Peyer's patch (tissue), 4 donors: Measurements from ENCODE around the gene CCDC9B. TPM values are rescaled to one million over a fixed set of nuclear protein-coding genes. Genes with fewer than 3 reads are reported as not detected.

Experiments used
- DNase-seq, 3 donors: peaks; one replicate each; pipeline ENCODE4 v3.0.0-alpha.2; 2017 to 2019
- H3K27ac ChIP-seq, 4 donors: fragments of 200-600 bp; sonication (generic); one replicate each; pipeline ENCODE4 v1.5.1; 2016 to 2019
- H3K27me3 ChIP-seq, 2 donors: fragments of 200-600 bp; sonication (generic); one replicate each; pipeline ENCODE4 v1.5.1; 2019
- H3K36me3 ChIP-seq, 3 donors: fragments of 200-600 bp; sonication (generic); one replicate each; pipeline ENCODE4 v1.5.1; 2016 to 2019
- H3K4me1 ChIP-seq, 4 donors: fragments of 200-600 bp; sonication (generic); one replicate each; pipeline ENCODE4 v1.5.1; 2016 to 2019
- H3K4me3 ChIP-seq, 4 donors: fragments of 200-600 bp; sonication (generic); 1 replicate in 3 of 4; 2 replicates in 1 of 4; pipeline ENCODE4 v1.5.1; 2016 to 2019; ENCODE audit warnings: mild to moderate bottlenecking in 1 of 4
- H3K9me3 ChIP-seq, 4 donors: fragments of 200-600 bp; sonication (generic); one replicate each; pipeline ENCODE4 v1.5.1; 2016 to 2019; ENCODE audit warnings: mild to moderate bottlenecking in 1 of 4
- CTCF ChIP-seq, 6 experiments: fragments of 450-650 bp in 4 of 6; fragments of 200-600 bp in 2 of 6; sonication (generic) in 1 of 6; IDR thresholded peaks; one replicate each; pipeline ENCODE4 v1.5.1; 2017 to 2019; ENCODE audit warnings: antibody characterized with exemption in 6 of 6, mild to moderate bottlenecking in 3 of 6, moderate library complexity in 1 of 6
- POLR2A ChIP-seq, 2 donors: fragments of 450-650 bp; IDR thresholded peaks; one replicate each; pipeline ENCODE4 v1.5.1; 2017; ENCODE audit warnings: antibody characterized with exemption in 2 of 2, mild to moderate bottlenecking in 2 of 2, moderate library complexity in 2 of 2
- total RNA-seq, 4 donors: library from RNA; depleted of rRNA; stranded (reverse); fragments of >200 nt; gene quantifications; one replicate each; pipeline ENCODE4 v1.1.0, GENCODE V29; 2016

The CCDC9B gene
- total RNA-seq, 4 donors from 2014 or later, result 14.4 to 55.6 (median 37.7) TPM

- Histone ChIP-seq H3K4me3 (peak overlapping the region in 3 of 4 donors; percentile 42 to 67 (median 63)), H3K27me3 (no peaks in the 10 kb centered on the region), H3K36me3 (peaks cover 0 to 32% (median 0%) of the 10 kb centered on the region in 3 donors), H3K4me1 (peaks cover 0 to 18% (median 3%) of the 10 kb centered on the region in 4 donors), H3K27ac (peak overlapping the region in 3 of 4 donors; percentile 84 to 99 (median 96)), H3K9me3 (no peaks in the 10 kb centered on the region)
- peak in 1 of 3 donors; percentile 61 for DNase-seq
- TF ChIP-seq POLR2A (IDR thresholded peaks at IDR 0.05) (peak in 1 of 2 donors; percentile 22), CTCF (IDR thresholded peaks at IDR 0.05) (no peak)
Observed at GRCh38 chr15:40352281-40352901, 11.7 kb upstream of the CCDC9B start.

- Histone ChIP-seq H3K36me3 (peaks cover 0 to 14% (median 0%) of the 10 kb centered on the region in 3 donors), H3K4me1 (peaks cover 0 to 37% (median 6%) of the 10 kb centered on the region in 4 donors), H3K27ac (peak overlapping the region in 3 of 4 donors; percentile 89 to 99 (median 96)), H3K27me3 (no peaks in the 10 kb centered on the region), H3K4me3 (peak overlapping the region in 2 of 4 donors; percentile 17 to 67), H3K9me3 (no peaks in the 10 kb centered on the region)
- peak in 2 of 3 donors; percentile 76 to 78 for DNase-seq
- peak; percentile 27 to 79 for TF ChIP-seq POLR2A (IDR thresholded peaks at IDR 0.05)
- TF ChIP-seq CTCF (IDR thresholded peaks at IDR 0.05), result no peak
Observed at GRCh38 chr15:40349163-40349562, 8.4 kb upstream of the CCDC9B start.

- H3K4me1 ChIP-seq, result peaks cover 0 to 42% (median 6%) of the 10 kb centered on the region in 4 donors
- H3K4me3 ChIP-seq, result peak overlapping the region in 1 of 4 donors; percentile 31
- no peak for DNase-seq
- peaks cover 0 to 11% (median 0%) of the 10 kb centered on the region in 3 donors for H3K36me3 ChIP-seq
- H3K27ac ChIP-seq, result peak overlapping the region in 3 of 4 donors; percentile 89 to 99 (median 96)
- no peaks in the 10 kb centered on the region for H3K27me3 ChIP-seq
- no peaks in the 10 kb centered on the region for H3K9me3 ChIP-seq
- TF ChIP-seq CTCF (IDR thresholded peaks at IDR 0.05) (no peak), POLR2A (IDR thresholded peaks at IDR 0.05) (no peak)
Observed at GRCh38 chr15:40348474-40348870, 7.7 kb upstream of the CCDC9B start.

GRCh38 chr15:40347559-40348473, 7.1 kb upstream of the CCDC9B start:
- peak overlapping the region in 2 of 4 donors; percentile 9 to 31 for H3K4me3 ChIP-seq
- no peaks in the 10 kb centered on the region for H3K9me3 ChIP-seq
- H3K36me3 ChIP-seq, result peaks cover 0 to 6% (median 0%) of the 10 kb centered on the region in 3 donors
- peaks cover 0 to 48% (median 6%) of the 10 kb centered on the region in 4 donors for H3K4me1 ChIP-seq
- peak in 2 of 3 donors; percentile 90 for DNase-seq
- H3K27ac ChIP-seq, result peak overlapping the region in 3 of 4 donors; percentile 90 to 99 (median 96)
- no peak for TF ChIP-seq CTCF (IDR thresholded peaks at IDR 0.05)
- TF ChIP-seq POLR2A (IDR thresholded peaks at IDR 0.05), result peak; percentile 39 to 86
- H3K27me3 ChIP-seq, result no peaks in the 10 kb centered on the region
